H1 (cell line): ENCODE measurements around the gene ZNF213. TPM values are rescaled to one million over a fixed set of nuclear protein-coding genes. Genes with fewer than 3 reads are reported as not detected.

Experiments
- CBX8 ChIP-seq: fragments of 300-800, 300-1000 bp; sonication (generic); IDR thresholded peaks from 2 replicates; pipeline ENCODE4 v1.7.1; 2016; ENCODE audit warnings: low read depth, low read length, borderline replicate concordance
- JUN ChIP-seq: IDR thresholded peaks from 2 replicates; pipeline ENCODE4 v1.6.1; 2011; ENCODE audit warnings: low read depth, mild to moderate bottlenecking, improper control_type of control experiment, low read length
- NRF1 ChIP-seq: IDR thresholded peaks from 2 replicates; pipeline ENCODE4 v1.6.1; 2011; ENCODE audit warnings: mild to moderate bottlenecking, low read depth, low read length, improper control_type of control experiment
- polyA plus RNA-seq, 7 experiments: library from polyadenylated mRNA; depleted of rRNA in 3 of 7; stranded (reverse) in 5 of 7; unstranded in 2 of 7; fragments of >200 nt in 5 of 7; fragments of 200-250 nt in 2 of 7; gene quantifications; 1 replicate in 5 of 7; 2 replicates in 1 of 7; 4 replicates in 1 of 7; pipeline versions ENCODE4 v1.2.1 to v1.2.3, GENCODE V29; 2011 to 2013; ENCODE audit warnings: missing spikeins in 2 of 7, mixed read lengths in 2 of 7
- total RNA-seq: library from RNA; stranded (reverse); fragmentation: NEBNext Ultra II Directional; extraction: Animal tissue kit (Norgen Biotek cat#: 25700); gene quantifications from 2 replicates; pipeline ENCODE4 v1.2.1, GENCODE V29; 2021
- TF ChIP-seq, protein P1 (sequence below): IDR thresholded peaks from 2 replicates; pipeline ENCODE4 v1.6.1; 2012; ENCODE audit warnings: low read length, inconsistent platforms

Gene ZNF213
- total and polyA plus RNA-seq, 2 of the 8 experiments (the other 6 are each of a cell fraction or from before 2014, with no cell fraction given) = 1.6 to 6.9 TPM

DNA sequence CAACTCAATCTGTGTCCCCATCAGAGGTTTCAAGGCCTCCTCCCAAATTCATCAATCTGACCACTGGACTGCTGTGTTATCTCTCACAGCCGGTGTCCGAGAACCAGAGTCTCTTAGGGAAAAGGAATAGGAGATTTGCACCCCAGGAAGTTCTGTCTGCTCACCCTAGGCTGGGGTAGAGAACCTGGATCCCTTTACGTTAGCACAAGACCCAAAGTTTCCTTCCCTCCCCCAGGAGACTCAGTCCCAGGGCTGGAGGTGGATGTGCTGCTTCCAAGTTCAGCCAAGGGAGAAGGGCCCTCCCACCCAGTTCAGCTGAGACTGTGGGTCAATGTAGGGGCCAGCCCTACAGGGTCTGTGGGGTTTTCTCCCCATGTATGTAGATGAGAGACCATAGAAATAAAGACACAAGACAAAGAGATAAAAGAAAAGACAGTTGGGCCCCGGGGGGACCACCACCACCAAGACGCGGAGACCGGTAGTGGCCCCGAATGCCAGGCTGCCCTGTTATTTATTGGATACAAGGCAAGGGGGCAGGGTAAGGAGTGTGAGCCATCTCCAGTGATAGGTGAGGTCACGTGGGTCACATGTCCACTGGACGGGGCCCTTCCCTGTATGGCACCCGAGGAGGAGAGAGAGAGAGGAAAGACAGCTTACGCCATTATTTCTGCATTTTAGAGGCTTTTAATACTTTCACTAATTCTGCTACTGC is 30.4 kb downstream of the ZNF213 start (continued):
- TF ChIP-seq, protein P1, sequence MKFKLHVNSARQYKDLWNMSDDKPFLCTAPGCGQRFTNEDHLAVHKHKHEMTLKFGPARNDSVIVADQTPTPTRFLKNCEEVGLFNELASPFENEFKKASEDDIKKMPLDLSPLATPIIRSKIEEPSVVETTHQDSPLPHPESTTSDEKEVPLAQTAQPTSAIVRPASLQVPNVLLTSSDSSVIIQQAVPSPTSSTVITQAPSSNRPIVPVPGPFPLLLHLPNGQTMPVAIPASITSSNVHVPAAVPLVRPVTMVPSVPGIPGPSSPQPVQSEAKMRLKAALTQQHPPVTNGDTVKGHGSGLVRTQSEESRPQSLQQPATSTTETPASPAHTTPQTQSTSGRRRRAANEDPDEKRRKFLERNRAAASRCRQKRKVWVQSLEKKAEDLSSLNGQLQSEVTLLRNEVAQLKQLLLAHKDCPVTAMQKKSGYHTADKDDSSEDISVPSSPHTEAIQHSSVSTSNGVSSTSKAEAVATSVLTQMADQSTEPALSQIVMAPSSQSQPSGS = no peak
- TF ChIP-seq JUN (no peak), CBX8 (no peak), NRF1 (no peak)
